ENCODE data around the gene ZC3H18. TPM values are rescaled to one million over a fixed set of nuclear protein-coding genes. Genes with fewer than 3 reads are reported as not detected.

ZC3H18 gene
- total RNA-seq, 4 donors from 2014 or later: 19.7 to 52.2 (median 28.1) TPM

GRCh38 chr16:88596483-88596882 lies 26.3 kb downstream of the ZC3H18 start:
- peaks cover 0 to 86% (median 13%) of the 10 kb centered on the region in 4 donors for H3K4me1 ChIP-seq
- H3K27ac ChIP-seq: peak overlapping the region in 2 of 4 donors; percentile 55 to 70
- TF ChIP-seq POLR2A (IDR thresholded peaks at IDR 0.05) (no peak), EP300 (IDR thresholded peaks at IDR 0.05) (peak; percentile 29 to 58), CTCF (IDR thresholded peaks at IDR 0.05) (no peak)
- no peaks in the 10 kb centered on the region for H3K27me3 ChIP-seq
- no peaks in the 10 kb centered on the region for H3K9me3 ChIP-seq
- no peak overlapping the region for H3K4me3 ChIP-seq
- no peak for DNase-seq (ENCODE audit: low spot score in 2 of 2)
- H3K36me3 ChIP-seq: peaks cover 2 to 53% (median 16%) of the 10 kb centered on the region in 3 donors
- 52 to 56% methylated on average over 3 of the region's 3 CpGs for WGBS, 2 donors

GRCh38 chr16:88597856-88598491 lies 27.8 kb downstream of the ZC3H18 start:
- Histone ChIP-seq H3K4me1 (peaks cover 0 to 73% (median 9%) of the 10 kb centered on the region in 4 donors), H3K27me3 (no peaks in the 10 kb centered on the region), H3K9me3 (no peaks in the 10 kb centered on the region), H3K27ac (peak overlapping the region in 2 of 4 donors; percentile 34 to 54), H3K4me3 (no peak overlapping the region), H3K36me3 (peaks cover 2 to 64% (median 16%) of the 10 kb centered on the region in 3 donors)
- TF ChIP-seq CTCF (IDR thresholded peaks at IDR 0.05): no peak
- TF ChIP-seq EP300 (IDR thresholded peaks at IDR 0.05): no peak
- no peak for TF ChIP-seq POLR2A (IDR thresholded peaks at IDR 0.05)
- no peak for DNase-seq (ENCODE audit: low spot score in 2 of 2)
- 84 to 85% methylated on average over 21 of the region's 21 CpGs for WGBS, 2 donors

DNA sequence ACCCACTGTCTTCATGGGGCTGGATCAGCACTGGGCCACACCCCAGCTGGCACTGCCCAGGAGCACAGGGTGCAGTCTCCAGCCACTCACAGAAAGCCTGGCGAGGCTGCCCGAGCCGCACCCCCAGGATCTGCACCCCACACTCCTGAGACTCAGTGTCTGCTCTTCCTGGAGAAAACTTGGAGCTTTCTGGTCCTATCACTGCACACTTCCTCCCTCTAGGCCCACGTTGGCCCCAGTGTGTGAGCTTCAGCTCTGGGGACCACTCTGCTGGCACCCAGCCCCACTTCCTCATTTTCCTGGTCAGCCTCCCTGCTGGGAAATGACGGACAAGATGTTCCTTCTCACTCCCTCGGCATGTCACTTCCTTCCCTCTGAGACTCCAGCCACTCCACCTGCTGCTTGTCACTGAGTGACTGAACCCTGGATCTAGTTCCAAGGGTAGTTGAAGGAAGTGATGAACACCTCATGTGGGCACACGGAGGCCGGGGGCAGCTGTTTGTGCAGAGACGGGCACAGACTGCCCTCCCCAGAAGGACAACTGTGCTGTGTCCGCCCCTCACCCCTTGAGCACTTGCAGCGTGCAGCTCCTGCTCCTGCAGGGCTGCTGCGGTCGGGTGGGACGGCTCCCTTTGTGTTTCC lies 29.0 kb downstream of the ZC3H18 start:
- 85 to 87% methylated on average over 14 of the region's 14 CpGs for WGBS, 2 donors
- H3K9me3 ChIP-seq: no peaks in the 10 kb centered on the region
- peaks cover 0 to 60% (median 5%) of the 10 kb centered on the region in 4 donors for H3K4me1 ChIP-seq
- peak; percentile 54 to 72 for DNase-seq (ENCODE audit: low spot score in 2 of 2)
- peaks cover 2 to 64% (median 16%) of the 10 kb centered on the region in 3 donors for H3K36me3 ChIP-seq
- no peaks in the 10 kb centered on the region for H3K27me3 ChIP-seq
- TF ChIP-seq CTCF (IDR thresholded peaks at IDR 0.05) (no peak), EP300 (IDR thresholded peaks at IDR 0.05) (peak; percentile 77 to 85), POLR2A (IDR thresholded peaks at IDR 0.05) (no peak)
- no peak overlapping the region for H3K4me3 ChIP-seq
- peak overlapping the region in 3 of 4 donors; percentile 52 to 68 (median 54) for H3K27ac ChIP-seq

- Histone ChIP-seq H3K27ac (peak overlapping the region in 3 of 4 donors; percentile 52 to 68 (median 54)), H3K4me1 (peaks cover 0 to 53% (median 3%) of the 10 kb centered on the region in 4 donors), H3K36me3 (peaks cover 2 to 72% (median 16%) of the 10 kb centered on the region in 3 donors), H3K9me3 (no peaks in the 10 kb centered on the region), H3K27me3 (no peaks in the 10 kb centered on the region), H3K4me3 (no peak overlapping the region)
- 79 to 87% methylated on average over 25 of the region's 25 CpGs for WGBS, 2 donors
- DNase-seq (ENCODE audit: low spot score in 2 of 2): no peak
- no peak for TF ChIP-seq EP300 (IDR thresholded peaks at IDR 0.05)
Measured at GRCh38 chr16:88599825-88600538, 29.8 kb downstream of the ZC3H18 start.

- 90 to 96% methylated on average over 6 of the region's 6 CpGs for WGBS, 2 donors
- H3K27ac ChIP-seq: peak overlapping the region in 2 of 4 donors; percentile 52 to 68
- no peak for DNase-seq (ENCODE audit: low spot score in 2 of 2)
- no peak overlapping the region for H3K4me3 ChIP-seq
- H3K36me3 ChIP-seq: peaks cover 2 to 77% (median 16%) of the 10 kb centered on the region in 3 donors
- H3K9me3 ChIP-seq: no peaks in the 10 kb centered on the region
- H3K27me3 ChIP-seq: no peaks in the 10 kb centered on the region
- TF ChIP-seq POLR2A (IDR thresholded peaks at IDR 0.05) (no peak), EP300 (IDR thresholded peaks at IDR 0.05) (no peak), CTCF (IDR thresholded peaks at IDR 0.05) (no peak)
- peaks cover 0 to 48% (median 3%) of the 10 kb centered on the region in 4 donors for H3K4me1 ChIP-seq
Measured at GRCh38 chr16:88600539-88600896, 30.3 kb downstream of the ZC3H18 start.
